HG03432 (cell line): ENCODE measurements around the gene GSKIP.
A peak's percentile ranks its signal among the peaks of the same experiment; 100 is the strongest.

Experiments used
- ATAC-seq: cut with Tn5 transposase; IDR thresholded peaks from one replicate; pipeline ENCODE4 v1.9.1; 2021; ENCODE audit warnings: mild to moderate bottlenecking, moderate library complexity; ENCODE audit not compliant: unreplicated experiment

The GSKIP gene

DNA sequence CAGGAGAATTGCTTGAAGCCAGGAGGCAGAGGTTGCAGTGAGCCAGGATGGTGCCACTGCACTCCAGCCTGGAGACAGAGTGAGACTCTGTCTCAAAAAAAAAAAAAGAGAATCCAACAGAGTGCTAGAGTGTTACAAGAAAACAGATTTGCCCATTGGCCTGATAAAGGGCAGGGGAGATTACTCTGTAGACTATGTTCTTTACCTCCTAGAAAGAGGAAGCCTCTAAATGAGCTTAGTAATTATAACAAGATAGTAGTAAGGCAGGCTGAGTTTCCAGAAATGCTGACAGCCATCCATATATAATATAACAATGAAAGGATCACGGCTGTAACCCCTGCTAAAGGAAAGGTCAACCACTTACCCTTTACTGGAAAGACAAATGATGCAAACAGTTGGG lies 53.0 kb downstream of the GSKIP start:
- ATAC-seq, result no peak

DNA sequence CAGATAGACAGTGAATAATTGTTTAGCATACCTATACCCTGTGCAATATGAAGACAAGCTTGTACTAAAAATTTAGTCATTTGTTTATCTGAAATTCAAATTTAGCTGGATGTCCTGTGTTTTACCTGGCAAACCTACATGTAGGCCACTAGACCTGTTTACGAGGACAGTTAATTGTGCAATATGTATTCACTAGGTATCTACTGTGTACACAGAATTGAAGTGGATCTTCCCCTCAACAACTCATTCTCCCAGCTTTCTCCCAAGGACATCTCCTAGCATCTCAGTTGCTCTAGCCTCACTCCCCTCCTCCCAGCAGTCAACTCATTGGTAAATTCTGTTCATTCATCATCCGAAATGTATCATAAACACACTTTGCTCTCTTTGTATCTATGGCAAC lies 53.9 kb downstream of the GSKIP start:
- no peak for ATAC-seq

DNA sequence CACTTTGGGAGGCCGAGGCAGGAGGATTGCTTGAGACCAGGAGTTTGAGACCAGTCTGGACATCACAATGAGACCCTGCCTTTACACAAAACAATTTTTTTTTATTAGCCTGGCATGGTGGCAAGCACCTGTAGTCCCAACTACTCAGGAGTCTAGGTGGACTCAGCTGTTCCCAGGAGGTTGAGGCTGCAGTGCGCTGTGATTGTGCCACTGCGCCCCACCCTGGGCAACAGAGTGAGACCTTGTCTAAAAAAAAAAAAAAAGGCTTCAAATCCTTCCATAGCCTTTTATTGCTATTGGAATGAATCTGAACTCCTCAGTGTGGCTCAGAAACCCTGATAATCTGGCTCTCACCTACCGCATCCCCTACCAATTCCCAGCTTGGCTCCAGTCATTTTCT lies 54.7 kb downstream of the GSKIP start:
- ATAC-seq, result no peak

DNA sequence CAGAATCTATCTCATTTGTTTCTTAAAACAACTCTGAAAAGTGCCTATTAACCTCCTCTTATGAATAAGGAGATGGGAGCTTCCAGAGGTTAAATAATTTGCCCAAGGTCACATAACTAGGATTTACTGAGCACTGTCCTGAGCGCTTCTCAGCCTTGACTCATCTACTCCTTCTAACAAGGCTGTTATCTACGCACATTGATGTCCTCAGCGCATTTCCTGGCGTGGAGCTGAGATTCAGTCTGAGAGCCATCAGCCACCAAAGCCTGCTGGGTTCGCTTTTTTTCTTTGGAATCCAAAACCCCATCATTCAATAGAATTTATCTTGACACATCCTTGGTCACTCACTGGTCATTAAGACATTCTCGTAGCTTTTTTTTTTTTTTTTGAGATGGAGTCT lies 57.9 kb downstream of the GSKIP start:
- ATAC-seq, result no peak

DNA sequence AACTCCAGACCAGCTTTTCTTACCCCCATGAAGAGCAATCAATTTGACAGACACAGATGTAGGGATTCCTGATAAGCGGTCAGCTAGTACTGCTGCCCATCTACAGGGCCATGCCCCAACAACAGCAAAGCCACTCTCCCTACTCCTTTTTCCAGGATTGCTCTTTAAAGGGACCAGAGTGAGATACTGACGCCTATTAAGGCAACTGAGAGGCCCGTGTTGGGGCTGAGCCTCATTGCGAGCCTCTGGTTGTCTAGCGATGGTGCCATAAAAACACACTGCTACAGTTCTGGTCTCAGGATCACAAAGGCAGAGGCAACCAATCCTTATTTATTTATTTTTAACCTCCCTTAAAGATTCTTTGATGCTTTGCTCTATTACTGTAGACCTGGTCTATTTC lies 59.7 kb downstream of the GSKIP start:
- no peak for ATAC-seq

DNA sequence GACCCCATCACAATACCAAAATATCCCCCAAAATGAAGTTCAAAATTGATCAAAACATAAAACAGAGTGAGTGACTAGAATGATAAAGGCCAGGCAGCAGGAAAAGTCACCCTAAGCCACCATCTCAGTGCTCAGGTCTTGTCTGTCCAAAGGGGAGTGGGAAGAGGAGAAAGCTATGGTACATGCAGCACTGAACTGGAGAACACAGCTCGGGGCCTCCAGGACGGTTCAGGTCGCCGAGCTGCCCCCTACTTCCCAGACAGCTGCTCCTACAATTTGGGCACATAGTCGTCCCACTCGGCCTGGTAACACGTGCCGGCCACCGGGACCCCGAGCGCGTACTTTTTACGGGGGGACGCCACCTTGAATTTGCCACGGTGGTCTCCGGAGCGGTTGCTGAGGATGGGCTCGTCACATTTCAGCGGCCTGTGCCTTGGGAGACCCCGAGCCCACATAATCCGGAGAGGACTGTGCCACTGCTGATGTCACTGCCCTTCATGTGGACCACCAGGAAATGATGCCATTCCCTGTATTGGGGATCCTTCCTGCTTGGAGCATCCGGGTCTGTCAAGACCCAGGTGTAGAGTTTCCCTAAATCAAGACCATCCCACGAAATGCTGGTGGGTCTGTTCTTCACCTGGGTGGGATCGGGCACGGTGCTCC lies 60.3 kb downstream of the GSKIP start:
- ATAC-seq, result peak; percentile 15

DNA sequence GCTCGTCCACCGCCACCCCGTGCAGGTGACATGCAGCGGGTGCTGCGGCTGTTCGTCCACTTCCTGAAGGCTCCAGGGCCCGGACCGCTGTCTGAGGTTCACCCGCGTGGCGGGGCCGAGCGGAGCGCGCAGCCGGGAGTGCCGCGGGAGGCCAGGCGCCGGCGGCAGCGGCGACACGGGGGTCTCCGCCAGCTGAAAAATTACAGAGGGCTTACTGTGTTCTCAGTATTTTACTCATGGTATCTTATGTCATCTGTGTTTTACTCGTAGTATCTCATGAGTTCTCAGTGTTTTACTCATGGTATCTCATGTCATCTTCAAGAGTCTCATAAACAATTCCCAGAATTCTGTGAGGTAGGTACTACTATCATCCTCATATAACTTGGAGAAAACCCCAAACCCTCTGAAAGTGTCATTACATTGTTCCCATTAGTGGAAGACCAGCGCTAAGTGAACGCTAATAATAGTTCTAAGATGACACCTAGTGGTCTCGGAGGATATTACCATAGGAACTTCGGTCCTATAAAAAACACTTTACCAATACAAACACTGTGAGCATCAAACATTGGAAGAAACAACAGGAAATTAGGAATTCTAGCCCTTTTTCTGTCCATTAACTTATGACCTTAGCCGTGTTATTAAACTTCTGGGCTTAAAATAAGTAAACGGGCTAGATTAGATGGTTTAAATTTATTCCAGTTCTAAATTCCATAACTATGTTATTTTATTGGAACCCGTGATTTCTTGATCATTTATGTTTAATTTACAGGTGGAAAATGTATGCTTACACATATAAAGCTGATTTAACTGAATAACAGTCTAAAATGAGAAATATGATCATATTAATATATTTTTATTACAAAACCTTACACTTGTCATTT lies 61.0 kb downstream of the GSKIP start:
- ATAC-seq, result peak; percentile 84

DNA sequence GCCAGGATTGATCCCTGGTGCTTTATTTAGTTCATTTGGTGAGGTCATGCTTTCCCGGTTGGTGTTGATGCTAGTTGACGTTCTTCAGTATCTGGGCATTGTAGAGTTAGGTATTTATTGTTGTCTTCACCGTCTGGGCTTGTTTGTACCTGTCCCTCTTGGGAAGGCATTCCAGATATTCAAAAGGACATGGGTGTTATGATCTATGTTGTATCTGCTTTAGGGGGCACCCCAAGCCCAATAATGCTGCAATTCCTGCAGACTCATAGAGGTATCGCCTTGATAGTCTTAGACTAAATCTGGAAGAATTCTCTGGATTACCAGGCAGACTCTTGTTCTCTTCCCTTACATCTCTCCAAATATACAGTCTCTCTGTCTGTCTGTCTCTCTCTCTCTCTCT lies 70.7 kb downstream of the GSKIP start:
- no peak for ATAC-seq
